H1 (cell line): ENCODE data around the gene SCGB3A1. TPM values are rescaled to one million over a fixed set of nuclear protein-coding genes. Genes with fewer than 3 reads are reported as not detected.

Experiments
- CTCF ChIA-PET: fragments of 300-600 bp; sonication (Branson Sonifier 250); formaldehyde crosslinking; loops from one replicate; lab custom pipeline; 2021; ENCODE audit not compliant: partially characterized antibody; lab: Charles Lee
- POLR2A ChIA-PET: fragments of 300-600 bp; sonication (Branson Sonifier 250); formaldehyde crosslinking; loops from one replicate; lab custom pipeline; 2021; ENCODE audit warnings: inconsistent platforms; ENCODE audit not compliant: partially characterized antibody; lab: Charles Lee
- DNase-seq, 2 experiments: peaks; one replicate each; pipeline versions ENCODE4 v3.0.0 to v3.0.0-alpha.2; 2010 to 2022; ENCODE audit warnings: low spot score in 2 of 2, low read depth in 1 of 2, mixed read lengths in 1 of 2
- FAIRE-seq: peaks from 2 replicates; lab custom pipeline; 2011; peaks lifted over from hg19 to GRCh38; lab: Jason Lieb, UNC
- H2AFZ ChIP-seq: 2 replicates; pipeline ENCODE4 v1.8.1; 2012; ENCODE audit warnings: low read length, inconsistent platforms
- H2AK5ac ChIP-seq: 2 replicates; pipeline ENCODE4 v1.6.1; 2013; ENCODE audit warnings: low read depth, low read length
- H2BK120ac ChIP-seq: replicated peaks from 2 replicates; pipeline ENCODE3; 2013; ENCODE audit warnings: low read depth, low read length, inconsistent platforms
- H2BK12ac ChIP-seq: 2 replicates; pipeline ENCODE4 v1.6.1; 2013; ENCODE audit warnings: low read depth, low read length
- H2BK15ac ChIP-seq: 2 replicates; pipeline ENCODE4 v1.6.1; 2013; ENCODE audit warnings: low read length
- H2BK20ac ChIP-seq: 2 replicates; pipeline ENCODE4 v1.6.1; 2013; ENCODE audit warnings: low read length
- H2BK5ac ChIP-seq: 2 replicates; pipeline ENCODE4 v1.6.1; 2013; ENCODE audit warnings: low read depth, low read length
- H3K14ac ChIP-seq: 2 replicates; pipeline ENCODE4 v1.6.1; 2013; ENCODE audit warnings: inconsistent platforms; ENCODE audit not compliant: insufficient read length
- H3K18ac ChIP-seq: 2 replicates; pipeline ENCODE4 v1.6.1; 2013; ENCODE audit warnings: low read length; ENCODE audit errors: extremely low read depth
- H3K23ac ChIP-seq: 2 replicates; pipeline ENCODE4 v1.6.1; 2013; ENCODE audit warnings: inconsistent platforms; ENCODE audit not compliant: insufficient read length
- H3K23me2 ChIP-seq: 2 replicates; pipeline ENCODE4 v1.6.1; 2013; ENCODE audit warnings: low read depth, low read length
- H3K27ac ChIP-seq: 2 replicates; pipeline ENCODE4 v1.6.1; 2011; ENCODE audit warnings: low read depth, low read length, inconsistent platforms
- H3K27me3 ChIP-seq, 4 experiments: replicated peaks in 1 of 4; 1 replicate in 1 of 4; 2 replicates in 3 of 4; pipeline versions ENCODE4 v1.6.1 to v1.8.1; 2011 to 2013; ENCODE audit warnings: low read length in 3 of 4, mild to moderate bottlenecking in 3 of 4, inconsistent platforms in 2 of 4, mixed read lengths in 2 of 4, moderate library complexity in 1 of 4; ENCODE audit not compliant: control insufficient read depth in 3 of 4, insufficient read depth in 3 of 4; ENCODE audit errors: extremely low read depth in 1 of 4
- H3K36me3 ChIP-seq, 4 experiments: 2 replicates each; pipeline versions ENCODE4 v1.6.1 to v1.8.1; 2011 to 2013; ENCODE audit warnings: mild to moderate bottlenecking in 4 of 4, low read length in 3 of 4, moderate library complexity in 2 of 4, control low read depth in 1 of 4, inconsistent platforms in 1 of 4; ENCODE audit not compliant: insufficient read depth in 4 of 4, control insufficient read depth in 2 of 4
- H3K4ac ChIP-seq: replicated peaks from 2 replicates; pipeline ENCODE3; 2013; ENCODE audit warnings: low read length, low read depth, mixed read lengths, inconsistent platforms; ENCODE audit not compliant: insufficient read length
- H3K4me1 ChIP-seq, 4 experiments: replicated peaks in 1 of 4; 1 replicate in 1 of 4; 2 replicates in 3 of 4; pipeline versions ENCODE4 v1.6.1 to v1.8.1; 2011 to 2013; ENCODE audit warnings: low read length in 3 of 4, inconsistent platforms in 2 of 4, mixed read lengths in 1 of 4; ENCODE audit not compliant: insufficient read depth in 4 of 4, control insufficient read depth in 3 of 4
- H3K4me2 ChIP-seq, 2 experiments: 2 replicates each; pipeline versions ENCODE4 v1.6.1 to v1.8.1; 2011 to 2013; ENCODE audit warnings: low read depth in 2 of 2, low read length in 2 of 2, control low read depth in 1 of 2, inconsistent platforms in 1 of 2, mild to moderate bottlenecking in 1 of 2; ENCODE audit not compliant: insufficient read depth in 1 of 2
- H3K4me3 ChIP-seq, 4 experiments: fragments of 200-600, 300-600 bp in 1 of 4; sonication (generic), shearing (Covaris generic), sonication (Bioruptor Twin) in 1 of 4; 2 replicates each; pipeline versions ENCODE4 v1.5.1 to v1.8.1; 2011 to 2016; ENCODE audit warnings: low read length in 4 of 4, low read depth in 3 of 4, control low read depth in 2 of 4, inconsistent platforms in 2 of 4, mild to moderate bottlenecking in 2 of 4, mixed read lengths in 1 of 4, moderate library complexity in 1 of 4; ENCODE audit not compliant: insufficient read depth in 2 of 4; ENCODE audit errors: extremely low read depth in 1 of 4
- H3K56ac ChIP-seq: replicated peaks from 2 replicates; pipeline ENCODE3; 2013; ENCODE audit warnings: low read depth, mild to moderate bottlenecking, mixed read lengths, low read length, inconsistent platforms; ENCODE audit not compliant: insufficient read length
- H3K79me1 ChIP-seq: 2 replicates; pipeline ENCODE4 v1.6.1; 2013; ENCODE audit warnings: low read depth, low read length, control low read depth
- H3K79me2 ChIP-seq, 2 experiments: 2 replicates each; pipeline versions ENCODE4 v1.6.1 to v1.8.1; 2012 to 2013; ENCODE audit warnings: low read length in 2 of 2, mild to moderate bottlenecking in 2 of 2, inconsistent platforms in 1 of 2; ENCODE audit not compliant: insufficient read depth in 2 of 2, control insufficient read depth in 1 of 2
- H3K9ac ChIP-seq, 4 experiments: replicated peaks in 1 of 4; 1 replicate in 1 of 4; 2 replicates in 3 of 4; pipeline versions ENCODE4 v1.6.1 to v1.8.1; 2011 to 2013; ENCODE audit warnings: low read depth in 3 of 4, low read length in 3 of 4, control low read depth in 2 of 4, mild to moderate bottlenecking in 2 of 4, moderate library complexity in 2 of 4, inconsistent platforms in 1 of 4; ENCODE audit errors: extremely low read depth in 1 of 4
- H3K9me3 ChIP-seq, 2 experiments: 2 replicates each; pipeline versions ENCODE4 v1.6.1 to v1.8.1; 2012 to 2013; ENCODE audit warnings: mild to moderate bottlenecking in 2 of 2, moderate library complexity in 2 of 2, control low read depth in 1 of 2, inconsistent platforms in 1 of 2, low read depth in 1 of 2, low read length in 1 of 2, mixed read lengths in 1 of 2; ENCODE audit not compliant: insufficient read depth in 2 of 2
- H4K20me1 ChIP-seq, 2 experiments: replicated peaks in 1 of 2; 2 replicates each; pipeline versions ENCODE3 to v1.8.1; 2011 to 2013; ENCODE audit warnings: inconsistent platforms in 2 of 2, low read length in 2 of 2, mild to moderate bottlenecking in 1 of 2; ENCODE audit not compliant: insufficient read depth in 2 of 2, control insufficient read depth in 1 of 2
- H4K5ac ChIP-seq: 2 replicates; pipeline ENCODE4 v1.6.1; 2013; ENCODE audit warnings: low read length, low read depth, mixed read lengths, inconsistent platforms; ENCODE audit not compliant: insufficient read length
- H4K8ac ChIP-seq: 2 replicates; pipeline ENCODE4 v1.8.0; 2013; ENCODE audit warnings: mild to moderate bottlenecking, moderate library complexity, low read length, inconsistent platforms; ENCODE audit not compliant: insufficient read depth; ENCODE audit errors: extremely low read depth
- H4K91ac ChIP-seq: replicated peaks from 2 replicates; pipeline ENCODE3; 2013; ENCODE audit warnings: low read length, mixed read lengths, inconsistent platforms; ENCODE audit not compliant: insufficient read length
- ATF3 ChIP-seq: IDR thresholded peaks from 2 replicates; pipeline ENCODE4 v1.6.1; 2011; ENCODE audit warnings: low read depth, mild to moderate bottlenecking, low read length; ENCODE audit not compliant: insufficient read depth
- CREB1 ChIP-seq: IDR thresholded peaks from 2 replicates; pipeline ENCODE4 v1.6.1; 2012; ENCODE audit warnings: inconsistent platforms
- POU5F1 ChIP-seq: IDR thresholded peaks from 2 replicates; pipeline ENCODE4 v1.6.1; 2011; ENCODE audit warnings: low read depth, mild to moderate bottlenecking, low read length, moderate library complexity
- RFX5 ChIP-seq: IDR thresholded peaks from 2 replicates; pipeline ENCODE4 v1.6.1; 2011; ENCODE audit warnings: low read depth, low read length, improper control_type of control experiment, borderline replicate concordance
- RNF2 ChIP-seq: fragments of 200-900, 300-1000 bp; sonication (generic); IDR thresholded peaks from 2 replicates; pipeline ENCODE4 v1.7.1; 2016; ENCODE audit warnings: borderline replicate concordance, low read depth, mild to moderate bottlenecking, antibody characterized with exemption, low read length; ENCODE audit not compliant: poor library complexity, severe bottlenecking; ENCODE audit errors: missing control alignments
- SIN3A ChIP-seq, 2 experiments: IDR thresholded peaks in 1 of 2; conservative IDR thresholded peaks in 1 of 2; 2 replicates each; pipeline ENCODE4 v1.6.1; 2011 to 2012; ENCODE audit warnings: low read length in 2 of 2, improper control_type of control experiment in 1 of 2, low read depth in 1 of 2, mild to moderate bottlenecking in 1 of 2
- SIRT6 ChIP-seq: IDR thresholded peaks from one replicate; pipeline ENCODE4 v1.7.1; 2012; ENCODE audit warnings: low read length, inconsistent platforms
- SIX5 ChIP-seq: IDR thresholded peaks from 2 replicates; pipeline ENCODE4 v1.6.1; 2011; ENCODE audit warnings: mild to moderate bottlenecking, low read depth, low read length
- SP1 ChIP-seq: IDR thresholded peaks from 2 replicates; pipeline ENCODE4 v1.6.1; 2011; ENCODE audit warnings: low read depth, low read length
- SP2 ChIP-seq: IDR thresholded peaks from 2 replicates; pipeline ENCODE4 v1.6.1; 2012; ENCODE audit warnings: mild to moderate bottlenecking, low read length, inconsistent platforms
- SP4 ChIP-seq: IDR thresholded peaks from 2 replicates; pipeline ENCODE4 v1.6.1; 2012; ENCODE audit warnings: low read length, inconsistent platforms
- TAF1 ChIP-seq: IDR thresholded peaks from 2 replicates; pipeline ENCODE4 v1.6.1; 2011; ENCODE audit warnings: mild to moderate bottlenecking, low read depth, low read length
- WGBS, 2 experiments: shearing (Covaris generic) in 1 of 2; methylation state at CpG; one replicate each; pipeline versions ENCODE4 v1.1.6 to v1.1.7; 2013 to 2015; ENCODE audit warnings: low lambda C conversion rate in 2 of 2, mixed read lengths in 2 of 2, inconsistent platforms in 1 of 2, low coverage in 1 of 2, missing lambda C conversion rate in 1 of 2; ENCODE audit not compliant: insufficient replicate concordance in 2 of 2, insufficient coverage in 1 of 2, insufficient read length in 1 of 2; ENCODE audit errors: extremely low coverage in 1 of 2, missing lambda C conversion rate in 1 of 2; 5-methylcytosine and 5-hydroxymethylcytosine counted together
- polyA plus RNA-seq, 7 experiments: library from polyadenylated mRNA; depleted of rRNA in 3 of 7; stranded (reverse) in 5 of 7; unstranded in 2 of 7; fragments of >200 nt in 5 of 7; fragments of 200-250 nt in 2 of 7; gene quantifications; 1 replicate in 5 of 7; 2 replicates in 1 of 7; 4 replicates in 1 of 7; pipeline versions ENCODE4 v1.2.1 to v1.2.3, GENCODE V29; 2011 to 2013; ENCODE audit warnings: missing spikeins in 2 of 7, mixed read lengths in 2 of 7
- total RNA-seq: library from RNA; stranded (reverse); fragmentation: NEBNext Ultra II Directional; extraction: Animal tissue kit (Norgen Biotek cat#: 25700); gene quantifications from 2 replicates; pipeline ENCODE4 v1.2.1, GENCODE V29; 2021

SCGB3A1 gene
- total and polyA plus RNA-seq, 2 of the 8 experiments (the other 6 are each of a cell fraction or from before 2014, with no cell fraction given) = 0.20 TPM; not detected in 1

DNA sequence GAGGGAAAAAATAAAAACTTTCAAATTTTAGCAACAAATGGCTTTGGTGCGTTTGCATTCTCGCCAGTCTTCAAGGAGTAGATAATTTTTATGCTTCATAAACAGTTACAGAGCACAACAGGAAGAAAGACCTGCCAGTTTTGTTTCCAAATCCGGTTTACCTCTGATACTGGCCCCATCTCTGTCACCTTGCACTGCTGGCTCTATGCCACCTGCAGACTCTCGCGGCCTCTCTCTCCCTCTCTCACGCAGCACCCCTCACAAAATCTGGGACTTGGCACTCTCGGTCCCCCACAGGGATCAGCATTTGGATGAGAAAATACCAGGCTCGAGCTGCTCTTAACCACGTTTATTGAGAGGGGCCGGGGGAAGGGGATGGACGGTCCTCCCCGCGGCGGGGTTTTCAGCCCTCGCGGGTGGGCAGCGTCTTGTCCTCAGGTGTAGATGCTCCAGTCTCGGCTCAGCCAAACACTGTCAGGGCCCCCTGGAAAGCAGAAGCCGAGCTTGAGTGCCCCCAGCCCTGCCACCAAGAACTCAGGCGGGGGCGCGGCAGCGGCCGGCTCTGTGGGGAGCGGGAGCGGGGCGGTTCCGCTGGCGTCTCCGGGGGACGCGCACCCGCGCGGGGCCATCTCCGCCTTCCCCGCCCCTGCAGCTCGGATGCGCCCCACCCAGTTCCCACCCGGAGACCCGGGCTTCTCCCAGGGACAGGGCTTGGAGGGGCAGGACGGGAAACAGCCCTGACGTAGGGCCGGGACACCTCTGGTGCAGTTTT is 1.3 kb downstream of the SCGB3A1 start:
- no peak overlapping the region for H3K23ac ChIP-seq
- H2BK20ac ChIP-seq = no peak overlapping the region
- no peak overlapping the region for H3K9ac ChIP-seq
- H3K4me2 ChIP-seq = peak overlapping the region; percentile 85 to 97
- H3K14ac ChIP-seq = no peak overlapping the region
- H2BK120ac ChIP-seq = no peak overlapping the region
- DNase-seq = peak in 1 of 2 experiments; percentile 57
- peak overlapping the region; percentile 17 to 69 (median 46); a peak in 7 of 8 replicates for H3K4me3 ChIP-seq
- no peak overlapping the region for H2BK5ac ChIP-seq
- H3K9me3 ChIP-seq = no peaks in the 10 kb centered on the region
- POLR2A ChIA-PET = interaction anchor here (0.6 to 2.3 kb wide), 2 partner anchors 10 to 13 kb away, joined by 3 to 9 read pairs; no protein-coding TSS in a partner anchor
- peaks cover 0 to 4% of the 10 kb centered on the region in 2 experiments for H4K20me1 ChIP-seq
- H3K79me2 ChIP-seq = no peaks in the 10 kb centered on the region
- H2BK15ac ChIP-seq = no peak overlapping the region
- no peak overlapping the region for H2AK5ac ChIP-seq
- H3K23me2 ChIP-seq = peaks cover 17% of the 10 kb centered on the region; the same call in 1 of the 2 replicates
- WGBS, 2 experiments = 30% methylated on average over 14 of the region's 44 CpGs; no CpG with 5 or more reads in 1 of the 2 experiments
- no peaks in the 10 kb centered on the region; a peak in 1 of 8 replicates for H3K36me3 ChIP-seq
- H4K8ac ChIP-seq = no peak overlapping the region
- CTCF ChIA-PET = interaction anchor here (0.6 to 1.6 kb wide), 5 partner anchors 17 to 79 kb away, joined by 3 to 5 read pairs (median 4); no protein-coding TSS in a partner anchor
- no peak overlapping the region for H3K18ac ChIP-seq
- H3K4me1 ChIP-seq = peaks cover 0 to 9% (median 3%) of the 10 kb centered on the region in 4 experiments; a peak in 5 of 7 replicates
- H3K79me1 ChIP-seq = no peaks in the 10 kb centered on the region
- H2AFZ ChIP-seq = 0 out of 2 replicates have a peak overlapping the region, but pooled peaks have one; percentile 50
- no peak overlapping the region for H3K56ac ChIP-seq
- H3K27me3 ChIP-seq = peaks cover 22 to 51% (median 40%) of the 10 kb centered on the region in 4 experiments
- no peak overlapping the region for H4K5ac ChIP-seq
- no peak overlapping the region for H3K27ac ChIP-seq
- no peak overlapping the region for H4K91ac ChIP-seq
- no peak for FAIRE-seq
- H2BK12ac ChIP-seq = no peak overlapping the region
- no peak overlapping the region for H3K4ac ChIP-seq
- no peak for TF ChIP-seq POU5F1
- no peak for TF ChIP-seq CREB1
- no peak for TF ChIP-seq SIN3A (conservative IDR thresholded peaks at IDR 0.05 in 1 of 2, IDR thresholded peaks at IDR 0.05 in 1 of 2; ENCODE audit: low read depth in 1 of 2, low read length in 2 of 2)
- no peak for TF ChIP-seq SIRT6
- no peak for TF ChIP-seq ATF3
- no peak for TF ChIP-seq TAF1
- no peak for TF ChIP-seq RNF2
- TF ChIP-seq SP1 = no peak
- no peak for TF ChIP-seq SIX5
- TF ChIP-seq SP2 = no peak
- TF ChIP-seq RFX5 = no peak
- TF ChIP-seq SP4 = no peak
